Measurements from ENCODE around the gene KRT77.

Gene KRT77

DNA sequence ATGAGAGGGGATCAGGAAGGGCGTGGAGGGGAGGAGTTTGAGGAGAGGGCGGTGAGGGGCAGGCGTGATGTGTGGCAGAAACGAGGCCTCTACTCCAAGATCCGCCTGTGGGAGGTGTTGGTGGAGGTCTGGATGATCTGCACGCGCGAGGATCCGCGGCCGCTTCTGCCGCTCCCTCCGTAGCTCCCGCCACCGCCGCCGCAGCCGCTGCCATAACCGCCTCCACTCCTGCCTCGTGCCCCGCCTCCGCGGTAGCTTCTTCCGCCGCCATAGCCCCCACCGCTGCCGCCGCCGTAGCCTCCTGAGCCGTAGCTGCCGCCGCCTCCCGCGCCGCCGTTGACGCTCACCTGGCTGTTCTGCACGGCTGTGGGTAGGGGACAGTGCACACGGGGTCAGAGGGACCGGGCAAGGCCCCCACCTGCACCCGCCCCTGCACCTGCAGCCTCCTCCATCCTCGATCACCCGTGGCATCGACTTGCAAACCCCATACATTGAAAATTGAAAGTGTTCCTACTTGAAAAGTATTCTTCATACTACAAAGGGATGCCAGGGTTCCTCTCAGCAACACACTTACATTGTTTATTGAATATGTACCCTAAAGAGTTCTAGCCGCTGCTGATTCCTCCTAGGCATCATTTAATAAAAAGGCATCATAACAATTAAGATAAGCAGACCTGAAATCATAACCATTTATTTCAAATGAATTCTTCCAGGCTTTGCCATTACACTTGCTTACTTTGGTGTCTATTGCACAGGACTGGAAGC, 12.1 kb downstream of the KRT77 start:
- no peak for DNase-seq

GRCh38 chr12:52690351-52691075, 12.8 kb downstream of the KRT77 start:
- no peak for DNase-seq

DNA sequence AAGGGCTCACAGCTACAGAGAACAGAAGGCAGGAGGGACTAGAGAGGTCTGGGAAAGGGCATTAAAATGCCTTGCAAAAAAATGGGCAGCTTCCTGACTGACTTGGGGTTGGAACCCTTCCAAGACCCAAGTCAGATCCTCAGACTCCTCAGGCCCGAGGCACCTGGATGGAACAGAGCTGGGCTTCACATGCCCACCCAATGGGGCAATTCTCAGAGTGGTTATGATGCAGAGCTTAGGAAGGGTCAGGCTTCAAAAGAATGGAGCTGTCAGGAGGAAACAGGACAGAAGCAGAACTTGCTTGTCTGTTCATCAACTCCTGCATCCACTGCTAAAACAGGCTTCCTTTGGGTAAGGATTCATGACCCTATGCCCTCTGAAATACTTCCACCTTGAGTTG, 13.4 kb downstream of the KRT77 start:
- no peak for DNase-seq

DNA sequence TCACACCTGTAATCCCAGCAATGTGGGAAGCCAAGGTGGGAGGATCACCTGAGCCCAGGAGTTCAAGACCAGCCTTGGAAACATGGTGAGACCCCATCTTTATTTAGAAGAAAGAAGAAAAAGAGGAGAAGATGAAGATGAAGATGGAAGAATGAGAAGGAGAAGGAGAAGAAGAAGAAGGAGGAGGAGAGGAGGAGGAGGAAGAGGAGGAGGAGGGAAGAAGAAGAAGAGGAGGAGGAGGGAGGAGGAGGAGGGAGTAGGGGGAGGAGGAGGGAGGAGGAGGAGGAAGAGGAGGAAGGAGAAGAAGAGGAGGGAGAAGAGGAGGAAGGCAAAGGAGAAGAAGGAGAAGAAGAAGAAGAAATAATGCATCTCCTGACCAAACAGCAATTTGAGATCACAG, 14.1 kb downstream of the KRT77 start:
- DNase-seq = no peak

DNA sequence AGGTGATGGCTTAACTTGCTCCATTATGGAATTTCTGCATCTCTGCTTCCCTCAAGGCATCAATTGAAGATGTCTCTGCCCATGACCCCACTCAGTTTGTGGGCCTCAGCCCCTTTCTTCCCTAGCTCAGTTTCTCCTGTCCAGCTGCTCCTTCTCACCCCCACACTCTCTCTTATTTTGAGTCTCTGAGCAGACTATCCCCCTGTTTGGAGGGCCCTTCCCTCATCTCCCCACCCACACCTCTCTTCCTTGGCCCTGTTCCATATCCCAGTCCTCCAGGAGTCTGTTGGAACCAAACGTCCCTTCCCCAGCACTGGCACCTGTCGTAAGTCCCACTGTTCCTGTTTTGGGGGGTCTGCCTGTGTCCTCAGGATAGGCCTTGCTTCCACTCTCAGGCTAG, 14.8 kb downstream of the KRT77 start:
- DNase-seq = no peak

GRCh38 chr12:52687497-52688385, 15.6 kb downstream of the KRT77 start:
- DNase-seq = no peak

DNA sequence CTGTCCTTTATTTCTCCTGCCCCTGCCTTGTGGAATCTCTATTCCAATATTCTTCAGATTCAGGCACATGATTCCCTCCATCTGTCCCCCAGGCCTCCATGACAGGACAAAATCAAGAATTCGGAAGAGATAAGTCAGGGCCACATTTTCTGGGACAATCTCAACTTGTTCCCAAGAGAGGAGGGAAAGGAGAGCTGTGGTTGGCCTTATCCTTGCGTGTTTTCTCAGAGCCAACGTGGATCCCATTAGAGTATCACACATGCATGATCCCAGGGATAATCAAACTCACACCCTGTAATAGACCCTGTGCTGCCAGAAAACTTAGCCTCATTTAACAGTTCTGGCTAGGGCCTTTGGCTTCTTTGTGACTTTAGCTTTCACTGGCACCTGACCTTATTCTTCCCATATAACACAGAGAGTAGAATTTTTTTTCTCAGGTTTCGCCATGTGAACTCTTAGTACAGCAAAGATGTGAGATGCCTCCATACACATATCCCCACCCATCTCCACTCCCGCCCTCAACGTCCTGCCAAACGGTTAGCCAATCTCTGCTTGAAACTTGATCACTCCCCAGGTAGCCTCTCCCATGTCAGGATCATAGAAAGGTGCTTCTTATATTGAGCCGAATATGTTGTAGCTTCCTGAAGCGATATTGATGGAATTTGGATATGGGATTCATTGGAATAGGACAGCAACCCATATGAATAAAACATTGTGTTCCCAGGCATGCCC, 16.4 kb downstream of the KRT77 start:
- DNase-seq = no peak

GRCh38 chr12:52686063-52686462, 17.3 kb downstream of the KRT77 start:
- no peak for DNase-seq

GRCh38 chr12:52685406-52685890, 17.9 kb downstream of the KRT77 start:
- DNase-seq = no peak

GRCh38 chr12:52684431-52684830, 18.9 kb downstream of the KRT77 start:
- no peak for DNase-seq

DNA sequence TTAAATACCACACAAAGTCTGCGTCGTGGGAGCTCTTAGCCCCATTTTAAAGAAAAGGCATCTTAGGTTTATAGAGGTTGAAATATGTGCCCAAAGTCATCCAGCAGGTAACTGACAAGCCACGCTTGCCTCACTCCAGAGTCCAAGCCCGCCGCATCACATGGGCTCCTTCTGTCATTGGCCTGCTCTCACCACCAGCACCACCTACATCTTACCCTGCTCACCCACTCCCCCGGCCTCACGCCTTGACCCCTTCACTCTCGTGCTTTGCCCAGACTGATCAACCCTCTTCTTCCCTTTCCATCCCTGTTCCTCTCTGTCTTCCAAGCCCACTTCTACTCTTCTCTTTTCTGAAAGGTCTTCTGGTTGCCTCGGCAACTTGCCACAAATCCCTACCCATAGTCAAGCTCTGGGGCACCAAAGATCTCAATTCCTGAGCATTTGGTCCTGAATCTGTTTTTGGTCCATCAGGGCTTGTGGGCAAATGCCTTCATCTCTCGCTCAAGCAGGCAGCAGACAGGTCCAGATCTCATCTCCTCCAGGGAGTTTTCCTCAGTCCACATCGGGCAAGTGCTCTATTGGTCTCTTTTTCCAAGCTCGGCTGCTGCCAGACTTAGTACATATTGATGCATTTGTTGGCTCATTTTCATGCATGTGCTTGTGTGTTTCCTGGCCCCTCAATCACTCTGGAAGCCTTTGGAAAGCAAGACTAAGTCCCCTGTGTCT, 19.6 kb downstream of the KRT77 start:
- no peak for DNase-seq

GRCh38 chr12:52682938-52683574, 20.3 kb downstream of the KRT77 start:
- no peak for DNase-seq

DNA sequence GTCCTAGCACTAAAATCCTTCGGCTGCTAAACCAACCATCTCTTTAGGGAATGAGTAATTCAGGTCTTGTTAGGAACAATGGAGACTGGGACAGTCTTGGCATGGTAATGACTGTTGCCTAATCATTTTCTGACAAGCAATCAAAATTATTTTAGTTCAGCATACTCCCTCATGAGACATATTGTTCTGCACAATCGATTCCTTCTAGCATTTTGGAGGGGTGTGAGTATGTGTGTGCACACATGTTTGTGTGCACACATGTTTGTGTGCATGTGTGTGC, 21.0 kb downstream of the KRT77 start:
- DNase-seq = no peak

- DNase-seq = no peak
These were observed 21.6 kb downstream of the KRT77 start for GRCh38 chr12:52681526-52682380.

- DNase-seq = no peak
These were observed 23.0 kb downstream of the KRT77 start, which contains the start of gene KRT1 for GRCh38 chr12:52680363-52680762. Gene KRT1, minus strand, starts transcription at chr12:52680407. Its CDS starts 59 bp downstream, at chr12:52680348.

DNA sequence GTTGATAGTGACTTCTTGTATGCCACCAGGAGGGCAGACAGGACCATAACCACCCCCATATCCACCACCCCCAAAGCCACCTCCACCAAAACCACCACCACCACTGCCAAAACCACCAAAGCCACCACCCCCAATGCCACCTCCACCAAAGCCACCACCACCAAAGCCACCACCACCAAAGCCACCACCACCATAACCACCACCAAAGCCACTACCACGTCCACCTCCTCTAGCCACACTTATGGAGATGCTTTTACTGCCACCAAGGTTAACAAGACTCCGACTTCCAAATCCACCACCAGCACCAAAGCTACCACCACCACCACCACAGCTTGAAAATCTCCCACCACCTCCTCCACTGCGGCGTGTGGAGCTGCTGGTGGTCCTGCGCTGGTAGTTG, 23.4 kb downstream of the KRT77 start:
- DNase-seq = no peak

DNA sequence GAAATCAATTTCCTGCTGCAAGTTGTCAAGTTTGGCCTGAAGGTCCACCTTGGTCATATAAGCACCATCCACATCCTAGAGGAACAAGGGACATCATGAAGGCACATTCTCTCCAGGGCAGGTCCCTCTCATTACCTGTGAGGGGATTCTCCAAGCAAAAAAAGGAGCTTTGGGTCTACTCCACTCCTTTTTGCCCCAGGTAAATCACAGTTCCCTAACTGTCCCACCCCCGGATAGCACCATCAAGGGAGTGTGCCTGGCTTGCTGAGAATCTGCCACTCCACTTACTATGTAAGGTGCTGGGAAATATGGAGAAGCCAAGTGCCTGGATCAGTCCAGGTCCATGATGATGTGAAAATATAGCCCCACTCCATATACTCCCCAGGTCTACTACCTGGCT, 25.7 kb downstream of the KRT77 start:
- DNase-seq = no peak

DNA sequence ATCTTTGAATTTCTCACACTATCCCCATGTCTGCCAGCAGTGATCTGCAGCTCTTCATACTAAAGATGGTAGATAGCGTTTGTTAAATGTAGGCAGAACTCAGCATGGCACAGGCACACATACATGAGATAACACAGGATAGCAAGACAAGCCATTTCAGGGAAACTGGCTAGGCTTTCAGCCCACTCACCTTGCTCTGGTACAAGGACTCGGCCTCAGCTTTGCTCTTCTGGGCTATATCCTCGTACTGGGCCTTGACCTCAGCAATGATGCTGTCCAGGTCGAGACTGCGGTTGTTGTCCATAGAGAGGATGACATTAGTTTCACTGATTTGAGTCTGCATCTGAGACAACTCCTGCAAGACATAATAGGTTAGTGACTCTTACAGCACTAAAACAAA, 26.2 kb downstream of the KRT77 start:
- no peak for DNase-seq

DNA sequence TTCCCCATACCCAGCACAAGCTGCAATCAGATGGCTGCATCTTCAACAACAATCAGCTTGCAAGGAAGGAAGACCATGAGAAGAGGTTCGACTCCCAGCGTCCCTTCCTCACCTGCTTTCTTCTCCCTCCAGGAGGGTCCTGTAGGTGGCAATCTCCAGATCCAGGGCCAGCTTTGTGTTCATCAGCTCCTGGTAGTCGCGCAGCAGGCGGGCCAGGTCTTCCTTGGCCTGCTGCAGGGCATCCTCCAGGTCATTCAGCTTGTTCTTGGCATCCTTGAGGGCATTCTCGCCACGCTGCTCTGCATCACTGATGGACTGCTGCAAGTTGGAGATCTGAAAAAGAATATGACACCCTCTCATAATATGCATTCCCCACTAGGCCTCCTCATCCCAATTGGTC, 27.2 kb downstream of the KRT77 start:
- DNase-seq = no peak

- no peak for DNase-seq
These were observed 28.0 kb downstream of the KRT77 start for GRCh38 chr12:52675301-52675701.

GRCh38 chr12:52674433-52674775, 28.9 kb downstream of the KRT77 start:
- DNase-seq = no peak

All from fibroblast of skin of right biceps (primary cell).